Eye (tissue), 1 donor: Measurements from ENCODE around the gene CNPY1.
"Not testable (repeated sequence)": the region's sequence is repeated elsewhere in the genome, so short reads cannot be mapped to it uniquely, and the experiment has no call there.

Source experiments
- DNase-seq: peaks from one replicate; pipeline ENCODE4 v3.0.0-alpha.2; 2015

Gene CNPY1

GRCh38 chr7:155530601-155531000 is 15.8 kb downstream of the CNPY1 start:
- DNase-seq = no peak

- DNase-seq = no peak
Measured at GRCh38 chr7:155529845-155530244, 16.5 kb downstream of the CNPY1 start.

- no peak for DNase-seq
Measured at GRCh38 chr7:155529346-155529745, 17.0 kb downstream of the CNPY1 start.

- DNase-seq = no peak
Measured at GRCh38 chr7:155527664-155528063, 18.7 kb downstream of the CNPY1 start.

GRCh38 chr7:155526225-155526624 is 20.1 kb downstream of the CNPY1 start:
- DNase-seq = no peak

DNA sequence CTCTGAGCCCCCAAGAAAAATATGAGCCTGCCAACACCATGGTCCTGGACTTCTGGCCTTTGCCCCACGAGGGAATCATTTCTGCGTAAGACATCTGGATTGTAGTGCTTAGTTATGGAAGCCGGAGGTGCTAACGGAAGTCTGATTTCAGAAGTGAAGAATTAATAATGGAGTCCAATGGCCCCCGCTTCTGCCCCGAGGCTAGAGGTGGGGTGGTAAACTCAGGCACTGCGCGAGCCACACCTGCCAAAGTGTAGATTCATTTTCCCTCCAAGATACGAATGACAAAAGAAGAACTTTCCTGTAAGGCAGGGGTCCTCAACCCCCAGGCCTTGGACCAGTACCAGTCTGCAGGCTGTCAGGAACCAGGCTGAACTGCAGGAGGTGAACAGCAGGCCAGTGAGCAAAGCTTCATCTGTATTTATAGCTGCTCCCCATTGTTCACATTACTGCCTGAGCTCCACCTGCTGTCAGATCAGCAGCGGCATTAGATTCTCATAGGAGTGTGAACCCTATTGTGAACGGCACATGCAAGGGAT is 22.3 kb downstream of the CNPY1 start:
- DNase-seq = no peak

DNA sequence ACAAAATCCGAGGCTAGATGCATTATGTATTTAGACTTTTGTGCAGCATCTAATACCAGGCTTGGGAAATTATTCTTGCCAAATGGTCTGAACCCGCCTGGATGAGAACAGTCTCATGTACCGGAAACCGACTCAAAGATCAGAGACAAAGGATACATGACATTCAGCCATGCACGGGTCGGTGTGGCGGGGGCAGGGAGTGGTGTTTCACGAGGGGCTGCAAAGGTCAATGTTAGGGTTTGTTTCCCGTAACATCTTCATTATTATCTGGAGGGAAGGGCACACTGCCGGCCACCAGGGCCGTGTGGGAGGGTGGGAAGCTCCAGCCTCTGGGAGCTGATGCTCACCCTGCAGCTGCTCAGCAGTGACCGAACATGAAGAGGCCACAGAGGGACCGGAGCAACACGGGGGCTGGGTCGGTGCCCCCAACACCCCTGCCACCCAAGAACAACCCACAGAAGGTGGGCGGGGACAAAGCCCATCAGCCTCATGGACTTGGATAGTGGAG is 23.1 kb downstream of the CNPY1 start:
- no peak for DNase-seq

DNA sequence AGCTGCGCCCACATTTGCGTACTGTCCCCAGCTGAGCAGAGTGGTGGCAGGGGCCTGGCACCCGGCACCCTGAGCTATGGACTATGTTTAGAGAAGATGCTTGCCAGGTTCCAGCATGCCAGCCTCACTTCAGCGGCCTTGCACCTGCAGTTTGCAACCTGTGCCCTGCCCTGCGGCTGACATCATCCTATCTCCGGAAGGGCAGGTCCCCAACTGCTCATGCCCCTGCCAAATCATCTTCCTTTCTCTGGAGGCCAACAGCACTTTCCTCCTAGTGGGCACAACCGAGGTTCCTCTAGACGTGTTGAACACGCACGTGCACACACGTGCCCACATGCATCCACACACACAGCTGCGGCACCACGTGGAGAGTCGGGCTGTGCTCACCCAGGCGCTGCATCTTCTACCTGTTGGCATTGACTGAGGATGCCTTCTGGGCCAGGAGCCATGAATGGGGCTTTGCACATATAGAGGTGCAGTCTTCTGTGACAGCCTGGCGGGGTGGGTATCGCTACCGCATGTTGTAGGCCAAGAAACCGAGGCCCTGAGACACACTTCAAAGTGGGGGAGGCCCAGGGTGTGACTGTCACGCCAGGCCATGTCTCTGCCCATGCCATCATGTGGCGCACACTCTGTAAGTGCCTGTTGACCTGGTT is 24.5 kb downstream of the CNPY1 start:
- DNase-seq = no peak

DNA sequence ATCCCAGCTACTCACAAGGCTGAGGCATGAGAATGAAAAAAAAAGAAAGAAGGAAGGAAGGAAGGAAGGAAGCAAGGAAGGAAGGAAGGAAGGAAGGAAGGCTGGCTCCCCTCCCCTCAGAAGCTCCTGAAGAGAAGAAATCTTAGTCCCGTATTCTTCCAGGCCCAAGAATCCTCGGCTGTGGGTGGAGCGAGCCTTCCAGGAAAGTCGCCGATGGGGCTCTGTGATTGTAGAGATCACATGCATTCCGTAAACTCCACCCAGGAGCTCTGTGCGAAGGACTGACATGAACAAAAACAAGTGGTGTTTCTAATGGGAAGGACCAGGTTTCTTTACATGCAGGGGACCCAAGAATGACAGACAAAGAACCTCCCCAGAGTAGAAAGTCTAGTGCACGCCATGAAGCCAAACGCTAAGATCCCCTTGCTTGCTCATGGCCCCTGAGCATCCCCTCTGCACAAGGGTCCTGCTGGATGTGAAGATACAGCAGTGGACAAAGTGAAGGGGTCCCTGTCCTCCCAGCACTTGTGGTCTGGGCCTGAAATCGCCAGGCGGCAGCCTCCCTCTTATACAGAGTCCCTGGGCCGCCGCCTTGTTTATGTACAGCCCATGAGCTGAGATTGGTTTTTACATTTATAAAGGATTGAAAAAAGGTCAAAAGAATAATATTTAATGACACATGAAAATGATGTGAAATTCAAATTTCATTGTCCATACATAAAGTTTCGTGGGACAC is 25.2 kb downstream of the CNPY1 start:
- DNase-seq = no peak

DNA sequence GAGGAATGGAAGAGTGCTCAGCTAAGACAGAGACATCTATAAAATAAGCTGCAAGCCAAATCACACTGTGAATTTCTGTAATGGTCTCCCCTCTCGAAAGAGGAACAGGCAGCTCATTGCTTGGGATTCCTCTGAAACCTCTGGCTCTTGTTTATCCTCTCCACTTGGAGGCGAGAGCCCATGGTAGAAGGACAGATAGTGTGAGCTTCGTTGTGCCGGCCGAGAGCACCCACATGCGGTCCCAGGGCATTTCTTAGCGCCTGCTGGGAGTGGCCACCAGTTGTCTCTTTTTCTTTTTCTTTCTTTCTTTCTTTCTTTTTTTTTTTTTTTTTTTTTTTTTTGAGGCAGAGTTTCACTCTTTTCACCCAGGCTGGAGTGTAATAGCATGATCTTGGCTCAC is 26.2 kb downstream of the CNPY1 start:
- DNase-seq = no peak

DNA sequence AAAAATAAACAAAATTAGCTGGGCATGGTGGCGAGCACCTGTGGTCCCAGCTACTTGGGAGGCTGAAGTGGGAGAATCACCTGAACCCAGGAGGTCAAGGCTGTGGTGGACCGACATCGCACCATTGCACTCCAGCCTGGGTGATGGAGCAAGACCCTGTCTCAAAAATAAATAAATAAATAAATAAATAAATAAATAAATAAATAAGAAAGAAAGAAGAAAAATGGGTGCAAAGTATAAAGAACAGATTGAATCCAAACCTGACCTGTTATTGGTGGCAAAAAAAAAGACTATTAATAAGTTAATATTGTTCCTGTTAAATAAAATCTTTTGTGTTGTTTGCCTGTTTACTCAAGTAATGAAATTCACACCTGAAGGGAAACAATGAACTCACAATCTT is 27.0 kb downstream of the CNPY1 start:
- not testable (repeated sequence) for DNase-seq

DNA sequence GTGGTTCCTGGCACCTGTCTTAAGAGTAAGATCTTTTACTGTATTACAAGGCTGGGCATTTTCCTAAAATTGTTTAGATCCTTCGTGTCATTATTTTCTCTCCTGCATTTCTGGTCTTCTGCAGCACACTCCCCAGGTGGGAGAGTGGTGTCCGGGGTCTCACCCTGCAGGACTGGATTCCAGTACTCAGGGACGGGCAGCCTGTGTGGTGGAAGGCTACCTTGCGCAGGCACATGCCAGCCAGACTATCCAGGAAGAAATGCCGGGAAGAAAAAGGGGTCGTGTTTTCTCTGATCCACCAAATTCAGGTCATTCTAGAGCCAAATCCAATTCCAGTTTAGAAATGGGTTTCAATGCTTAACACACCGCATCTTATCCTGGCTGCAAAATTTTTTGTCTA is 27.7 kb downstream of the CNPY1 start:
- no peak for DNase-seq

- DNase-seq = no peak
Measured at GRCh38 chr7:155517969-155518368, 28.4 kb downstream of the CNPY1 start.

DNA sequence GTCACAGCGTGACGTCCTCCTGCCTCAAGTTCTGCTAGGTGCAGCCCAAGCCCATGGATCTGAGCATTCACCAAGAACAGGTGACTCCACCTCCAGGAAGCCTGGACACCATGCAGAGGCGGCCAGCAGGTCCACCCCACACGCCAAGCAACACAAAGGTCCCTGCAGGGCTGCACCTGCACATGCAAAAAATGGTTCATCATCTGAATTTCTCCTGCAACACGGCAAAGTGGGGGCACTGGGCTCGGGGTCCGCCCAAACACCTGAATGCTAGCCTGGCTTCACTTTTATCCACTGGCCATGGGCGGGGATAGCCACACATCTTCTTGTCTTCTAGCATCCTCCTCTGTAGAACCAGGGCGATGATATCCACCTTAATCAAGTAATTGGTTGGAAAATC is 28.9 kb downstream of the CNPY1 start:
- no peak for DNase-seq

- DNase-seq = no peak
Measured at GRCh38 chr7:155516466-155516865, 29.9 kb downstream of the CNPY1 start.

DNA sequence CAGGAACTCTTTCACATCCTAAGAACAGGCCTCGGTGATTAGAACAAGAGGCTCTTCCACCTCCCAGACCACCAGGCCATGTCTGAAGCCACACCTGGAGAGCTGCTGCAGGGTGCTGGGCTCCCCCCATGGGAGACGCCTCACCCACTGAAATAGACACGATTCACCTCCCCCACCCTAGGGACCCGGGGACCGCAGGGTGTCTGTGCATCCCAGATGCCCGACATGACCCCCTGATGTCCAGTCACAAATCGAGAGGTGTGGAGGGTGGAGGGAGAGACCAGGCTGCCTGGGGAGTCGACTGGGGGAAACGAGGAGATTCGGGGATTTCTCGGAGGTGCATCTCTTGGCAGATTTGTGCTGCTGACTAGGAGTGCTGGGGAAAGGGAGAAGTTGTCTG is 31.0 kb downstream of the CNPY1 start:
- no peak for DNase-seq

DNA sequence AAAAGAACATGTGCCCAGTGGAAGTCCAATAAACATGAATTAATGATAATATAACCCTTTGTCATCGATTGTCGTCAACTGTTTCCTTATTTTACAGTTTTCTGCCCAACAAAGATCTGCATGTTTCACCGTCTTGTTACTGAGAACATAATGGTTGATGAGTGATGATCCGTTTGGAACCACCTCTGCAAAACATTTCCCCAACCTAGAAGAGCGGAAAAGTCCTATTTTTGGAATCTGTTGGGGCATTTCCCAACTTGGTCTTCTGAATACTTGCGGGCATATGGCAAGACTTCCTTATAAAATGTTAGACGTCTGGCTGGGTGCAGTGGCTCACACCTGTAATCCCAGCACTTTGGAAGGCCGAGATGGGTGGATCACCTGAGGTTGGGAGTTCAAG is 32.1 kb downstream of the CNPY1 start:
- no peak for DNase-seq

DNA sequence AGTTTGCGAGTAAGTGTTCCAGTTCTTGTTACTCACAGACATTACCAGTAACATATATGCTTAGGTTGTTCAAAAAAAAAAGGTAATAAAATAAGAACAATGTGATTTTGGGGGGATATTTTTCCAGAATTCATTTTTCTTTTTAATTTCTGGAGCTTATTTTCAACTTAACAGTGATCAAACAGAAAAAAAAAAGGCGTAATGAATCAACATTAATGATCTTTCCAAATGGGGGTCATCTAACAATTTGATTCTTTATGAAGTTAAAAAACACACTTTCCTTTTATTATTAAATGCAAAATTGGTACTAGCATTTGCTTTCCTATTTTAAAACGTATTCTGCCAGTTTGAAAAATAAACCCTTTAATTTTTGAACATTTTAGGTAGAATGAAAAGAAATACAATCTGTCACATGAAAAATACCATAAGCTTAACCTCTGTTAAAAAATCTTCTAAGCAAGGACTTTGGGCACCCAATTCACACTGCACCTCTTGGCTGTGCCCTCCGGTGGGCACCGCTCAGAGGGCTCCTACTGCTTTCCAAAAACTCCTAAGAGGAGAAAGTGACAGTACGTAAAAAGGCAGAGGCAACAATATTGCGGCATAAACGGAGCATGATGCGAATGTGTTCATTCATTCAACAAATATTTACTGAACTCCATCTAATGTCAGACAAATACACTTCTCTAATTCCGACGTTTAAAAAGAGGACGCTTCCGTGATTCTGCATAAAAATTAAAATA is 32.6 kb downstream of the CNPY1 start:
- no peak for DNase-seq

GRCh38 chr7:155512246-155512887 is 34.0 kb downstream of the CNPY1 start:
- DNase-seq = peak; percentile 41

DNA sequence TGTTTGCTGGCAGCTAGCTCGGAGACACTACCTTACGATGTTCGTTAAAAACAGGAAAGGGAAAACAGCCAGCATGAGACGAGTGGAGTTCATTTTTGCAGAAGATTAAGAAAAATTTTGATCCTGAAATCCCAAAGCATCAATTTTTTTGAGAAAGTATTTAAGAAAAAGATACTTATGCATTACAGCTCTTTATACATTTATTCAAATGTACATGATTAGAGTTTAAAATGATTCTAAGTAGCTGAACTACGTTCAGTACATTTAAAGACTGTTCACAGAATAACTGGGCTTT is 34.7 kb downstream of the CNPY1 start:
- DNase-seq = no peak

DNA sequence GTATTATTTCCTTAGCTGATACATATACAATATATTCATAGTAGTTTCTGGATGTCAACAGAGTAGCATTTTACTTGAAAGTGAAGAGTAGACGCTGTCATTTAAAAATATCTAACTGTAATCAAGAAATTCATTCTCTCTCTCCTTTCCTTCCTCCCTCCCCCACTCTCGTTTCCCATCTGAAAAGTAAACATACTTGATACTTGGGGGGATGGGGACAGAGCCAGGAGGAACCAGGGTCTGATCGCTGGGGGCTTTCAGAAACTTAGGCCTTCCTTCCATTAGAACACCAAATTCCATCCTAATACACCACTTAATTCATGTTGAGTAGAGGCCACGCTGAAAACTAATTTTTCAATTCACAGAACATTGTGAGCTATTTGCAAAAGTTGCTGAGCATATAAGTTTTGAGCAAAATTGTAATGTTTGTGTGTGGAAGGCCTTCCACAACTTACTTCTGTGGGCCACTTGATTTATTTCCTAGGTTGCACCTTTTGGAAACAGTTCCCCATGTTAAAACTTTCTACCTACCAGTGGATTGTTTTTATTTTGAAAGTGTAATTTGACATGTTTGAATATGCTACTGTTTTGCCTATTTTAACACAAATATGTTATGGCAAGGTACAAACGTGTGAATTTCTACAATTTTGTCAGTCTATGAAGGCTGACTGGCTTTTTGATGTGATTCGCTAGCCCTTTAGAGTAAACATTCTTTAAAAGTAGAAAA is 35.2 kb downstream of the CNPY1 start:
- DNase-seq = peak; percentile 54

DNA sequence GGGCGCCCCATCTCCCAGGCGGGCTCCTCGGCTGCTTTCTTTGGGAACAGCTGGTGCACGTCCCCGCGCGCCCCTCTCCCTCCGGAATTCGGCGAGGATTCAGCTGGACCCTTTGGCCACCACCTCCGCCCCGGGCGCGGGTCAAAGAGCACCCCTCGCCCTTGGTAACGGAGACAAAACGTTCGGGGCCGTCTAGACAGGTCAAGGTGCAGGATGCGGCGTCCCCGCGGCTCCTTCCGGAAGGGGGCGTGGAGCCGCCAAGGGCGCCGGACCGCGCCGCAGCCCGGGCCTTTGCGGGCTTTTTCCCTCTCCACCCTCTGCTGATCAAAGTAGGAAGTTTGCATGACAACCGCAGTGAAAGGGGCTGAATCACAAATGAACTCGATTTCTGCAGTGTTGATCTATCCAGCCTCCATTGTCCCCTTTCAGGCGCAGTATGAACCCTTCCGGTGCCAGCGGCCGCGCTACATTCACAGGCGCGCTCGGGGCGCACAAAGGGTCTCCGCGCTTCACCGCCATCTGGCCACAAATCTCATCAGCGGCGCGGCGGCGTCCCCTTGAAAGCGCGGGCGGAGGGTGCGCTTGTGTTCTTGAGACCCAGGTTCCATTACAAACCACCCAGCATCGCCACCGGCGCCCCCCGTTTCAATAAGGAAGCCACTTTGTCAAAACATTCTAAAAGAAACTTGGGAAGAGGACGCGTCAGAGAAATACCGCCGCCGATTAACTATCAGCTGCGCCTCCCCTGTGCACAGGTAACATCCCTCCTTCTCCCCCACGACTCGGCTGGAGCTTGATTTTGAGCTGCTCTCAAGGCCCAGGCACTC is 36.4 kb downstream of the CNPY1 start:
- peak; percentile 81 for DNase-seq
